Measurements from ENCODE around the gene INVS.
"Not testable (repeated sequence)": the region's sequence is repeated elsewhere in the genome, so short reads cannot be mapped to it uniquely, and the experiment has no call there.

INVS gene

GRCh38 chr9:100082782-100083181 lies 16.3 kb upstream of the INVS start:
- in situ Hi-C loops (cut with HindIII; ENCODE audit: low sequenced_read_pairs): no loop called here

GRCh38 chr9:100083448-100084127 lies 15.5 kb upstream of the INVS start:
- in situ Hi-C loops (cut with HindIII; ENCODE audit: low sequenced_read_pairs): no loop called here

GRCh38 chr9:100084128-100084453 lies 15.0 kb upstream of the INVS start:
- in situ Hi-C loops (cut with HindIII; ENCODE audit: low sequenced_read_pairs): no loop called here

- in situ Hi-C loops (cut with HindIII; ENCODE audit: low sequenced_read_pairs): no loop called here
Measured at GRCh38 chr9:100084734-100085133, 14.3 kb upstream of the INVS start.

- in situ Hi-C loops (cut with HindIII; ENCODE audit: low sequenced_read_pairs): no loop called here
Measured at GRCh38 chr9:100086097-100086635, 12.9 kb upstream of the INVS start.

GRCh38 chr9:100087218-100087617 lies 11.8 kb upstream of the INVS start:
- in situ Hi-C loops (cut with HindIII; ENCODE audit: low sequenced_read_pairs): no loop called here

GRCh38 chr9:100088202-100088601 lies 10.8 kb upstream of the INVS start:
- in situ Hi-C loops (cut with HindIII; ENCODE audit: low sequenced_read_pairs): no loop called here

- in situ Hi-C loops (cut with HindIII; ENCODE audit: low sequenced_read_pairs): no loop called here
Measured at GRCh38 chr9:100090880-100091279, 8.2 kb upstream of the INVS start.

- in situ Hi-C loops (cut with HindIII; ENCODE audit: low sequenced_read_pairs): no loop called here
Measured at GRCh38 chr9:100091650-100092049, 7.4 kb upstream of the INVS start.

GRCh38 chr9:100092066-100092465 lies 7.0 kb upstream of the INVS start:
- in situ Hi-C loops (cut with HindIII; ENCODE audit: low sequenced_read_pairs): no loop called here

GRCh38 chr9:100094411-100094810 lies 4.6 kb upstream of the INVS start:
- in situ Hi-C loops (cut with HindIII; ENCODE audit: low sequenced_read_pairs): not testable (repeated sequence)

GRCh38 chr9:100096378-100096916 lies 2.6 kb upstream of the INVS start:
- in situ Hi-C loops (cut with HindIII; ENCODE audit: low sequenced_read_pairs): no loop called here

GRCh38 chr9:100098046-100098886 lies 777 bp upstream of the INVS start:
- in situ Hi-C loops (cut with HindIII; ENCODE audit: low sequenced_read_pairs): no loop called here

GRCh38 chr9:100099722-100100042 lies 639 bp downstream of the INVS start:
- in situ Hi-C loops (cut with HindIII; ENCODE audit: low sequenced_read_pairs): no loop called here

GRCh38 chr9:100100146-100100667 lies 1.2 kb downstream of the INVS start:
- in situ Hi-C loops (cut with HindIII; ENCODE audit: low sequenced_read_pairs): no loop called here

- in situ Hi-C loops (cut with HindIII; ENCODE audit: low sequenced_read_pairs): no loop called here
Measured at GRCh38 chr9:100101608-100102007, 2.6 kb downstream of the INVS start.

- in situ Hi-C loops (cut with HindIII; ENCODE audit: low sequenced_read_pairs): no loop called here
Measured at GRCh38 chr9:100104314-100104713, 5.3 kb downstream of the INVS start.

GRCh38 chr9:100105861-100106260 lies 6.8 kb downstream of the INVS start:
- in situ Hi-C loops (cut with HindIII; ENCODE audit: low sequenced_read_pairs): no loop called here

GRCh38 chr9:100106616-100107015 lies 7.6 kb downstream of the INVS start:
- in situ Hi-C loops (cut with HindIII; ENCODE audit: low sequenced_read_pairs): no loop called here

- in situ Hi-C loops (cut with HindIII; ENCODE audit: low sequenced_read_pairs): no loop called here
Measured at GRCh38 chr9:100108559-100108958, 9.5 kb downstream of the INVS start.

- in situ Hi-C loops (cut with HindIII; ENCODE audit: low sequenced_read_pairs): no loop called here
Measured at GRCh38 chr9:100111235-100111634, 12.2 kb downstream of the INVS start.

All from endothelial cell of hepatic sinusoid (primary cell).